Right renal cortex interstitium (tissue), 3 donors: ENCODE data around the gene WNT7A. TPM values are rescaled to one million over a fixed set of nuclear protein-coding genes. Genes with fewer than 3 reads are reported as not detected.

Source experiments
- DNase-seq, 3 donors: peaks; one replicate each; pipeline ENCODE4 v3.0.0-alpha.2; 2013; ENCODE audit warnings: low read depth in 3 of 3, low spot score in 2 of 3
- polyA plus RNA-seq, 3 donors: library from polyadenylated mRNA; unstranded; fragments of 120-200 nt; gene quantifications; one replicate each; pipeline ENCODE4 v1.2.1, GENCODE V29; 2013; ENCODE audit not compliant: insufficient read length in 3 of 3

Gene WNT7A
- polyA plus RNA-seq, 3 donors = 0.04 TPM; not detected in 2

DNA sequence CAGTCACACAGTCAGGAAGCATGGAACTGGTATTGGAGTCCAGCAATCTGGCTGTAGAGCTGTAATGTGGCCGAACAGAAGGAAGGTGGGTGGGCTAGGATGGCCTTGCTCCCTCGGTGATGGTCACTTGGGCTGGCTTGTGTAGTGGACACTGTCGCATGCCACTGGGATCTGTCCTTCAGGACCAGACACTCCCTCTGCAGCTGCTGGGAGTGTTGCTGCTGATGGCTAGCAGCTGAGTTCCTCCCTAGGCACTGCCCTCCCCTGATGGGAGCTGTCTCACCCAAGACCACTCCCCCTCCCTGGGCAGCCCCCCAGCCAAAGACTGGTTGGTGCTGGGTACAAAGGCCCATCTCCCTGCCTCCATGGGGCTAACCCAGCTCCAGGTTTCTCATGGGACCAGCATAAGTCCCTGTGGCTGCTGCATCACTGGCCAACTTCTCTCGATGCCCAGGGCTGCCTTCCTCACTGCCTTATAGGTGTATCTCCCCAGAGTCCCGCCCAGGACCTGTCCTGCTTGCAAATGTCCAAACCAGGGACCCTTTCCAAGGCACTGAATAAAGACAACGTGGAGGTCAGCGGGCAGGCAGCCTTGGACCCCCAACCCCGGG lies 48.4 kb downstream of the WNT7A start:
- DNase-seq = no peak

DNA sequence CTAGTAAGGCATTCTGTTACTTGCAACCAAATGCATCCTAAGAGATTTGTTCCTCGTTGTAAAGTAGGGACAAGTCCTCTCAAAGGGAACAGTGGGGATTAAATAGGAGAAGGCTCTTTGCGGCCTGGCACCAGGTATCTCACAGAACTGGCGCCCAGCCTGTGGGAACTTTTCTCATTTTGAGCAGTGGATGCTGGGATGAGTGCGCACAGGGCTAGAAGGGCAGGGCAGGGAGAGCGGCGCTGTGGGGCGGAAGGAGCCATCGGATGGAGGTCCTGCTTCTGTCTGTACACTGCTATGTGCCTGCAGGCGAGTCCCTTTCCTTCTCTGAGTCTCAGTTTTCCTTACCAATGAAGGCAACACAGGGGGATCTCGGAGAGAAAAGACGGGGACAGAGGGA lies 50.6 kb downstream of the WNT7A start:
- no peak for DNase-seq

DNA sequence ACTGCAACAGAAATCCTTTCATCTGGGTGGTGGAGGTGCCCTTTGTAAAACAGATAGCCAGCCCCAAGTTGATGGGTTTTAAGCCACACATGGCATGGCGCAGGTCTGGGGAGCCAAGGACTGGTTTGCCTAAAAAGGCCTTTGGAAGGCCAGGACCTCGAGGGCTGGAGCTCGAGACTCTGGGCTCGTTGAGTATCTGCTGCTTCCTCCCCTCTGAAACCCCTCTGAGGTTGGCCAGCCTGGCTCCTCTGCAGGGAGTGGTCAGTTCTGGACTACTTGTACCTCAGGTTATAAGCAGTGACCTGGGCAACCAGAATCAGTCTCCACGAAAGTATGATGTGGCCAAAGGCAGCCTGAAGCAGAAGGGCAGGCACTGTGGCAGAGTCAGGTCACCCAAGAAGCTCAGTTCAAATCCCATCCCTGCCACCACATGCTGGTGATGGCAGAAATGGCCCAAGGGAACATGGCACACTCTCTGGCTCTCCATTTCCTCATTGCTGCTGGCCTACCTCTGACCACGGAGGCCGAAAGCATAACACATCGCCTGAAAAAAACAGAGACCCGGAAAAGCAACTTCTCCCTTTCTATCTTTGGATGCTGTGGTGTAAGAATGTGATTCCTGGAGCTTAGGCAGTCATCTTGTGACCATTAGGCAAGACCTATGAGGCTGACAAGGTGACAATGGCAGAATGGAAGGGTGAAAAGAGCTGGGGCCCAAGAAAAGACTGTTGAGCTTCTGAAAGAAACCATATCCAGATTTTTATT lies 51.2 kb downstream of the WNT7A start:
- no peak for DNase-seq

DNA sequence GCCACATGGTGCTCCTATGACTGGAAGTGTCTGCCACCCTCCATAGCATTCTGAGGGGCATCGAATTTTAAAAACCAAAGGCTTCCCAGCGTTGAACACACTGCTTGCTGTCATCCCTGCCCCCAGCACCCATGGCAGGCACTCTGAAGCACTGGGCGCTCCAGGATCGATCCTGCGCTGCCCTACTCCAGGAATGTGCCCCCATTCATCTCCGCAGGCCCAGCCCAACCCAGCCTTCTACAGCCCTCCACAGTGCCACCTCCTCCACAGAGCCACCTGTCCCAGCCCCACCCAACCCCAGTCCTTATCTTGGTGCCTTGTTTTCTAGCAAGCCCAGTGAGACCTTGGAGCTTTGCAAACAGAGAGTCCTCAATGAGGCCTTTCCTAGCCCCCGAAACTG lies 52.2 kb downstream of the WNT7A start:
- no peak for DNase-seq

DNA sequence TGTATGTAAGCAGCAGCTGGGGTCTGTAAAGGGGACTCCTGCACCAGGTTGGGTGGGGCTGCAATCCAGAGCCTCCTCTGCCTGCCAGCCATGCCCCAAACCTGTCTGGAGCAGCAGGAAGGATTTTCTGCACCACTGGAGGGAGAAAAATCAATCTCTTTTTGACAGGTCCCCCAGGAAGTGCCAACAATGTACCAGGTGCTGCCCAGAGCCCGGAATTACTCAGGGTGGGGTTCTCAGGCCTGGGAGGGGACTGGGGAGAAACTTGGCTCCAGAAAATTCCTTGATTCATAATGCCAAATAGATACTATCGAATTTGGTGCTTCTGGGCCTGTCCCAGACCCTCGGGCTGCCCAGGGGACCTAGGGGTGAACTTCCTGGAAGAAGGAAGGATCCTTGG lies 52.6 kb downstream of the WNT7A start:
- no peak for DNase-seq

DNA sequence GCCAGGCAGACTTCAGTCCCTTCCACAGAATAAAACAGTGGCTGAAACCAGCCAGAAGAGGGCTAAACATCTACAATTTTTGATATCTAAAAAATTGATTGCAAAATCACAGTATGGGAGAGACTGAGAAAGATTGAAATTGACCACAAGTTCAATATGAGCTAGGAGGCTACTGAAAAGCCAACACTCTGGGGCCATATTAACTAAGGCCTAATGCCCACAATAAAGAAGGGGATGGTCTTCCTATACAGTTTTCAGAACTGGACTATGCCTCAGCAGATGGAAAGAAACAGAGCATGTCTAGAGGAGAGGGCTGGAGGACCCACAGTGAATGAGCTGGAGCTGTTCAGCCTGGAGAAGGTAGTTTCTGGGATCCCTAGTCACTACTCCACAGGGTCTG lies 53.2 kb downstream of the WNT7A start:
- no peak for DNase-seq

DNA sequence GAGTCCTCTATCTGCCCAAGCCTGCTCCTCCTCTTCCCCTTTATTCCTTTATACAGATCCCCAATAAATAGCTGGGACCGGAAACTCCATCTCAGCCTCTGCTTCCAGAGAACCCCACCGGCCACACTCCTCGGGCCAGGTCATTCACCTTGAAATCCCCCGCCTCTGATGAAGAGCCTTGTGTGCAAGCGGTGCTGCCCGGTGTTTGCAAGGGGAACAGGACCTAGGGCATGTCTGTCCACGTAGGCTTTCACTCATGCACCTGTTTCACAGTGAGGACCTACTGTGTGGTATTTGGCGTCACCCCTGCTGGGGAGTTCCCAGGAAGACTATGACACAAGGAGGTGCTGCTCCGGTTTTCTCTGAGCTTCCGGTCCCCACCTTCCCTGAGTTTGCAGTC lies 54.0 kb downstream of the WNT7A start:
- no peak for DNase-seq

DNA sequence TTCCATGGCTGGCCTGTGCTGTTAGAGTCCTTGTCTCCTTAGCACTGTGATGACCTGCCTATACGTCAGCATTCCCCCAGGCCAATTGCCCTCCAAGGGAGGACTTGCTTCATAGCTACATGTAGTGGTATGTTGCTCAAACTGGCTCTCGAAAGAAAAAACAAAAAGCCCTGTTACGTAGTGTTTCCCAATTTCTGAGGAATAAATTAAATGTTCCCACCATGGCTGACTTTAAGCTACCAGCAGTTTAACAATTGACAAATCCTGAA lies 54.6 kb downstream of the WNT7A start:
- no peak for DNase-seq

DNA sequence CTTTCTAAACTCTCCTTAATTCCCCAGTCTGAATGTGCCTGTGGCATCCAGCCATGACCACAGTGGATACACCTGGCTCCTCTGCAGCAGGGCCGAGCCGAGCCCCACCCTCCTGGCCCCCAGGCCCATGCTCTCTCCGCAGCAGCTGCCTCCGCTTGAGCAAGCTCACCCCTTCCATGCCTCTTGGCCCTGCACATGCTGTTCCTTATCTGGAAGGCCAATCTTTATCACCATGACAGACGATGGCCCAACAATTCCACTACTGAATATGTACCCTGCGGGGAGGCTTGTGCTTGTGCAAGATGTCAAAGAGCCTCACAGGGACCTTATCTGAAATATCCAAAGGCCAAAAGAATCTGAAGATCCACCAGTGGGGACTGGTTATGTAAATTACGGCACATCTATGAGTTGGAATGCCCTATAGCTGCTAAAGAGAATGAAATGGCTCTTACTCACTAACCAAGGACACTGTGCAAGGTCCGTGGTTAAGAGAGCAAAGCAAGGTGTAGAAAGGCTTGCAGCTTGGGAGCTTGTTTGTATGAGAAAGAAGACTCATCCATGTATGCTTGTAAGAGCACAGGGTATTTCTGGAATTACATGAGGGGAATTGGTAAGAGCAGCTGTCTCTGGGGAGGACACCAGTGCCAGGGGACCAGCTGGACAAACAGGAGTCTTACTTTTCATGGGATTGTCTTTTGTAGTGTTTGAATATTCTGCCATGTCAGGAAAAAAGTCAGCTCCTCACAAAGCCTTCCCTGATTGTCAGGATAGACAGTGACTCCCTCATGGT lies 55.2 kb downstream of the WNT7A start:
- DNase-seq = no peak

DNA sequence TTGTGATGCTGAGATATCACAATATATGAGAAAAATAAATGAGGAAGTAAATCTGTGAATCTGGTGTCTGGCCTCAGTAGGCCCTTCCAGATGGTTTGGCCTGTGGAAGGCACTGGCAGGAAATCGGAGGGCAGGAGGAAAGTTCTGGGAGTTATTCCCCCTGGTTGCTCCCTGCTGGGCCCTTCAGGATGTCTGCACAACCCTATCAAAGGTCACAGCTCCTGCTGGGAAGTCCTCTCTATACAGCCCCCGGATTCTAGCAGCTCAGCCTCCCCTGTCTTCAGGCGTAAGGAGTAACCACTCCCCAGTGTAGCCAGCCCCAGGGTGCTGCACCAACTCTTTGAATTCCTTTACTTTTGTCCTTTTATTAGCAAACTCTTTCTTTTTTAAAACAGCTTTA lies 56.2 kb downstream of the WNT7A start:
- DNase-seq = no peak

DNA sequence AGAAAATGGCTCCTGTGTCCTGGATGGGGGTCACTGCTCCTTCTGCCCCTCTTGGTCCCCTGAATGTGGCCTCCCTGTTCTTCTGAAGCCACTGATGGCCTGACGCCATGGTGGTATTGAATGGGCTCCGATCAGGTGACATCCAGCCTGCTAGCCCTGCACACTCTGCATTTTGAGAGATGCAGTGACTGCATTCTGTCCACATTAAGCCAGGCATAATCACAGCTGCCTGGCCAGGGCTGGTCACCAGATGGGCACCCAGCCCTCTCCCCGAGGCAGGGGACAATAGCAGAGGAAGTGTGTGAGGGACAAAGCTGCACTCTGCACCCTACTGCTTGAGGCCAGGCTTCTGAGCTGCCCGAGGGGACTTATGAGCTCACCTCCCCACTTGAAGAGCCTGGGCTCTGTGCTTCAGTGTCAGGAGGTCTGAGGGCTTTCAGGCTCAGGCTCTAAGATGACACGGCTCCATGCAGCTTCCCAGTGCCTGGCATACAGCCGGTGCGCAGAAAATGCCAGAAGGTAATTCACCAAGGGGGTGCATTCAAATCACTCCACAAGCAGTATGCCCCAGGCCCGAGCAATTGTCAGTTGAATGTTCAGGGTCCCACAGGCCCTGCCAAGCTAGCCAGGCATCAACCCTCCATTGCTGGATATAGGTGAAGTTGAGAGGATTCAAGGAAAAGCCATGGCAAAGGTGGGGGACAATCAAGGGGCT lies 56.8 kb downstream of the WNT7A start:
- DNase-seq = no peak

DNA sequence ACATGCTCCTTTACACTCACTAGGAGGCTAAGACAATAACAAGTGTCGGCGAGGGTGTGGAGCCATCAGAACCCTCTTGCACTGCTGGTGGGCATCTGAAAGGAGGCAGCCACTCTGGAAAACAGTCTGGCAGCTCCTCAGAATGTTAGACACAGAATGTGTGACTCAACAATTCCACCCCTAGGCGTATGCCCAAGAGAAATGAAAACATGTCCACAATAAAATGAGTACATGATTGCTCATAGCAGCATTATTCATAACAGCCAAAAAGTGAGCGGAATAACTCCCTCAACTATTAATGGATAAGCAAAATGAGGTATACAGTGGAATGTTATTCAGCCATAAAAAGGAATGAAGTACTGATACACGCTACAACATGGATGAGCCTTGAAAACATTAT lies 57.8 kb downstream of the WNT7A start:
- DNase-seq = no peak

DNA sequence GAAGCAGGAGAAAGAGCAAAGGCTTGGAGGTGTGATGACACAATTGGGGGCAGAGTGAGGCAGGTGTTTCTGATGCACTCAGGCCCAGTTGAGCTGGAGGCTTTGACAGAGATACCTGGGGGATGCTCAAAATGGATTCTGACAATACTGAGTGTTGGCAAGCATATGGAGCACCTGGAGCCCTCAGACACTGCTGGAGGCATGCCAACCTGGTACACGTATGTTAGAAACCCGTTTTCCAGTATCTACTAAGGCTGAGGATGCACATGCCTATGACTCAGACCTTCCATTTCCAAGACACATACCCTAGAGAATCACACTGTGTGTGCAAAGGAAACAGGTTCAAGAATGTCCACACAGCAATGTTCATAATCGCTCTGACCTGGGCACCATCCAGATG lies 58.7 kb downstream of the WNT7A start:
- DNase-seq = no peak

DNA sequence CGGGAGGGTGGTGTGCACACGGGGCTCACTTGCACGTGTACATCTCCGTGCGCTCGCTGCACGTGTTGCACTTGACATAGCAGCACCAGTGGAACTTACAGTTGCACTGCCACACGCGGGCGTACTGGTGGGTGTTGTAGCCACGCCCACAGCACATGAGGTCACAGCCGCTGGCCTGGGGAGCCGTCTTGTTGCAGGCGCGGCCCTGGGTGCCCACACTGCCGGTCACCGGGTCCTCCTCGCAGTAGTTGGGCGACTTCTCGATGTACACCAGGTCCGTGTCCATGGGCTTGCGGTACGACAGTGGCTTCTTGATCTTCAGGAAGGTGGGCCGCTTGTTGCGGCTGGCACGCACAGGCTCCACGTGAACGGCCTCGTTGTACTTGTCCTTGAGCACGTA lies 61.0 kb downstream of the WNT7A start:
- no peak for DNase-seq

DNA sequence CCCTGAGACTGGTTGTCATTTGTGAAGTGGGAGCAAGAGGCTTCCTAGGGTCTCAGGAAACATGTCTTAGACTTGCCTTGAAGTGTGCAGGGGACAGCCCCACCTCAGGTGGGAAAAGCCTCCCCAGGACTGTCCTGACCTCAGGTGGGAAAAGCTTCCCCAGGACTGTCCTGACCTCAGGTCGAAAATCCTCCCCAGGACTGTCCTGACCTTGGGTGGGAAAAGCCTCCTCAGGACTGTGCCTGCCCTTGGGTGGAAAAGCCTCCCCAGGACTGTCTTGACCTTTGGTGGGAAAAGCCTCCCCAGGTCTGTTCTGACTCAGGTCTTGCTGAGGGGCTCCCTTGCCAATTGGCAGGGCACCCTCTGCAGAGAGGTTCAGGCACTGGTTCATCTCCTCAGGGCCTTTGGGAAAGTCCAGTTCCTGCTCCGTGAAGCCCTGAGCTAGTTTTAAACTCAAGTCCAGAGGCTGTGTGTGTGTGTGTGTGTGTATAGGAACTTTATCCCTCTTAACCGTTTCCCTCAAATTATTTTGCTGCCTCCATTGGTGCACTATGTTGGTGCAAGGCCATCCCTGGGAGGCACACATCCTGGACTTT lies 64.7 kb downstream of the WNT7A start:
- DNase-seq = no peak

DNA sequence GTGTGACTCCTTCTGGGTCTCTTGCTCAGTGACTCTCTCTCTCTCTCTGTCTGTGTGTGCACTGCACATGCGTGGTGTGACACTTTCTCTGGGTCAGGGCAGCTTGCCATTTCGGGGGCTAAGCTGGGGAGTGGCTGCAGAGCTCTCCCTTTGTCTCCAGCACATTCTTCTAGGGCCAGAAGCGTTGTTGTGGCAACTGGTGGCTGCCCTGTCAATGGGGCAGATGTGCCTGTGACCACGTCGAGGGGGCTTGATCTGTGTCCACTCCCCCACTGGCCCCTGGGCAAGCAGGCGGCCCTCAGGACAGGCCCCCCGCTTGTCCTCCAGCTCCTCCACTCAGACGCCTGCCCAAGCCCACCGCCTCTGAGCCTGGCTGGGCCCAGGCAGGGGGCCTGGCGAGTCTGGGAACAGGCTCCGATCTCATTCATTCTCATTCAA lies 67.8 kb downstream of the WNT7A start:
- DNase-seq = no peak

DNA sequence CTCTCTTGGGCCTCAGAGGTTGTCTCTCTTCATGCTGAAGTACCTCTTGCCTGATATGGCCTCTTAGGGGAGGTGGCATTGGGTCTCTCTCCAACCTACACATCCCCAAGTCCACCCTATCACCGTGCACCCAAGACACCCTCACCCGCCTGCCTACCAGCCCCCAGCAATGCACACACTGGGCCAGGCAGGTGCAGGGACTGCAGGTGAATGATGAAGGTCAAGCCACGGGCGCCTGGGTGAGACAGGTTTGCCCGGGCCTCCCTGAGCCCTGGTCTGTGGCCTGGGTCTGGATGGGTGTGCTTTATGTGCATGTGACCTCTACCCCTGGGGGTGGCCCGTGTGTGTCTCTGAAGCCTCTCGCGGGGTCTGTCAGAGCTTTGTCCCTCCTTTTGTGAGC lies 68.3 kb downstream of the WNT7A start:
- DNase-seq = no peak

DNA sequence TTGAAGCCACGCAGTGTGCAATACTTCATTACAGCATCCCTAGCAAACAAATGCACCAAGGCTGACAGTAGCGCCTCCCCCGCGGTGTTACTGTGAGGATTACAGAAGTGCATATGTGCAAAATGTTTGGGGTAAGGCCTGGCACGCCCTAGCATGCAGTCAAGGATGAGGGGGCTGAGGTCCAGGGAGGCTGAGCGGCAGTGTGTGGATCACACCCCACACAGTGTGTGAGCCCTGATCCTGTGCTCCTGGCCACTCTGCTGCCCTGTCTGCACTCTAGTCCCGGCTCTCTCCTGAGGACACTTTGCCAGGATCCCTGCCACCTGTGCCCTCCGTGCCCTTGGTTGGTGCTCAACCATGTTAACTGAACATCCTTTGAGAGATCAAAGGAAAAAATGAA lies 71.3 kb downstream of the WNT7A start:
- no peak for DNase-seq

DNA sequence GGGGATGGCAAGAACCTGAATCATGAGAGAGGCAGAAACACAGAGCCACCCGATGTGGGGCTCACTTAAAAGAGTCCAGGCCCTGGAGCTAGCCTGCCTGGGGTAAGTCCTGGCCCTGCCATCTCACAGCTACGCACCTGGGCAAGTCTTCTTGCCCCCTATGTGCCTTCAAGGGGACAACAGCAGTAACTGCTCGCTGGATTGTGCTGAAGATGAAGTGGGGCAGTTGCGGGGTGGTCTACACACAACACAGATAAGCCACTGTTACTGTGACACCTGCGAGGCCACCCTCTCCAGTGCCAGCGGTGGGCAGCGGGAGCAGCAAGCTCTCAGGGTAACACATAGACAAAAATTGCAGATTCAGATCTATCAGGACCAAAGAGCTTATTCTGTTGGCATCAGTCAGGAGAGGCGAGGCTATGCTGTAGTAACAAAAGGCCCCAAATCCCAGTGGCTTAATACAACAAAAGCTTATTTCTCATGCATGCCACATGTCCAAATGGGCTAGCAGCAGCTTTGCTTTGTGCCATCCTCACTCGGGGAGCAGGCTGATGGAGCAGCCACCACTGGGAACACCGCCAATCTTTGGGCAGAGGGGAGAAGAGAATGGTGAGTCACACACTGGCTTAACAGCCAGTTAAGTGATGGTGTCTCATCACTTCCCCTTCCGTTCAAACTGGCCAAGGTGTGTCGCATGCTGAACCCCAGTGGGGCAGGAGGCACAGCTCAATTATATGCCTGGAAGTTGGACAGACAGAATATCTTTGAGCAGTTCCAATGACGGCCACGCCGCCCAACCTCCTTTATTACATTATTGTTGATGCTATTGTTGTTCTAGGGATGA lies 78.3 kb downstream of the WNT7A start:
- DNase-seq = no peak

DNA sequence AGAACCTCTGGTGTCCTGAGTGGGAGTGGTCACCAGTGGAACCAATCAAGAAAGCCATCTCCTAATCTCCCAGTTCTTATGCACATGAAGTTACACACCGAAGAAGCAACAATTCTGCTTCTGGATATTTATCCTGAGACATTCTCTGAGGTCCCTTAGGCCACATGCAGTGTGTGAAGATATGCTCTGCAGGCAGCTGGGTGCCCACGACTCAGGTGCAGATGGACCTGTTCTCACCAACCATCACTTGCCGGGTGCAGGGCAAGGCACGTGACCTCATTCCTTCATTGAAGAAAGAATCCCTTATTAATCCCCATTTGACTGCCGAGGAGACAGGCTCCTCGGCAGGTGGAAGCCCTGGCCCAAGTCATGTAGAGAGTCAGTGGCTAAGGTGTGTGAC lies 79.8 kb downstream of the WNT7A start:
- DNase-seq = no peak
